Fibroblast of the aortic adventitia (primary cell): ENCODE results near the gene SMOC1. TPM values are rescaled to one million over a fixed set of nuclear protein-coding genes. Genes with fewer than 3 reads are reported as not detected.

Experiments used
- DNase-seq: peaks from one replicate; pipeline ENCODE4 v3.0.0-alpha.2; 2010; ENCODE audit warnings: low read depth
- H3K4me3 ChIP-seq: 2 replicates; pipeline ENCODE4 v1.5.1; 2011; ENCODE audit warnings: low read depth, mild to moderate bottlenecking, control low read depth, low read length, moderate library complexity
- total RNA-seq: library from RNA; depleted of rRNA; stranded (reverse); fragments of >200 nt; gene quantifications from 2 replicates; pipeline ENCODE4 v1.2.3, GENCODE V29; 2012; ENCODE audit warnings: low replicate concordance
- TF ChIP-seq, protein P1 (sequence below): IDR thresholded peaks from 2 replicates; pipeline ENCODE4 v1.5.1; 2011; ENCODE audit warnings: mild to moderate bottlenecking, low read length, control low read depth, inconsistent platforms; ENCODE audit not compliant: insufficient read depth

The SMOC1 gene
- total RNA-seq, 1 donor, result 1.1 TPM

DNA sequence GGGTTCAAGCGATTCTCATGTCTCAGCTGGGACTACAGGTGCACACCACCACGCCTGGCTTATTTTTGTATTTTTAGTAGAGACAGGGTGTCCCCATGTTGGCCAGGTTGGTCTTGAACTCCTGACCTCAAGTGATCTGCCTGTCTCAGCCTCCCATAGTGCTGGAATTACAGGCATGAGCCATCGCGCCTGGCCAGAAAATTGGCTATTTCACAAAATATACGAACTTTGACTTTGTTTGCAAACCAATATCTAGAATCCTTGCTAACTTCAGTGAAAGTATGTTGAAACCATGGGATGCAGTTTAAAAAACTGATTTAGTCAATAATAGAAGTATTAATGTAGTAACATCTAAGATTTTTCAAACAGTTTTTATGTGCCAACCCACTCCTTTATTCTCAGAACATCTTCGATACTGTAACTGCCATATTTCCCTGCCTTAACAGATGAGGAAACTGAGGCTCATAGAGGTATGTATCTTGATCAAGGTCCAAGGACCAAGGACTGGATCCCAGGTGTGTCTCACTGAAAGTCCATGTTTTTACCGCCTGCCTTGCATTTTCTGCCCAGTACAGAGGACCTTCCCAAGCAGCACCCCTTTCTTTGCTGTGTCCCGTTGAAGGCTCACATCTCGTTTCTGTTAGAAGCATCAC lies 54.5 kb downstream of the SMOC1 start:
- H3K4me3 ChIP-seq, result no peak overlapping the region
- DNase-seq, result no peak
- TF ChIP-seq, protein P1, sequence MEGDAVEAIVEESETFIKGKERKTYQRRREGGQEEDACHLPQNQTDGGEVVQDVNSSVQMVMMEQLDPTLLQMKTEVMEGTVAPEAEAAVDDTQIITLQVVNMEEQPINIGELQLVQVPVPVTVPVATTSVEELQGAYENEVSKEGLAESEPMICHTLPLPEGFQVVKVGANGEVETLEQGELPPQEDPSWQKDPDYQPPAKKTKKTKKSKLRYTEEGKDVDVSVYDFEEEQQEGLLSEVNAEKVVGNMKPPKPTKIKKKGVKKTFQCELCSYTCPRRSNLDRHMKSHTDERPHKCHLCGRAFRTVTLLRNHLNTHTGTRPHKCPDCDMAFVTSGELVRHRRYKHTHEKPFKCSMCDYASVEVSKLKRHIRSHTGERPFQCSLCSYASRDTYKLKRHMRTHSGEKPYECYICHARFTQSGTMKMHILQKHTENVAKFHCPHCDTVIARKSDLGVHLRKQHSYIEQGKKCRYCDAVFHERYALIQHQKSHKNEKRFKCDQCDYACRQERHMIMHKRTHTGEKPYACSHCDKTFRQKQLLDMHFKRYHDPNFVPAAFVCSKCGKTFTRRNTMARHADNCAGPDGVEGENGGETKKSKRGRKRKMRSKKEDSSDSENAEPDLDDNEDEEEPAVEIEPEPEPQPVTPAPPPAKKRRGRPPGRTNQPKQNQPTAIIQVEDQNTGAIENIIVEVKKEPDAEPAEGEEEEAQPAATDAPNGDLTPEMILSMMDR, result no peak

DNA sequence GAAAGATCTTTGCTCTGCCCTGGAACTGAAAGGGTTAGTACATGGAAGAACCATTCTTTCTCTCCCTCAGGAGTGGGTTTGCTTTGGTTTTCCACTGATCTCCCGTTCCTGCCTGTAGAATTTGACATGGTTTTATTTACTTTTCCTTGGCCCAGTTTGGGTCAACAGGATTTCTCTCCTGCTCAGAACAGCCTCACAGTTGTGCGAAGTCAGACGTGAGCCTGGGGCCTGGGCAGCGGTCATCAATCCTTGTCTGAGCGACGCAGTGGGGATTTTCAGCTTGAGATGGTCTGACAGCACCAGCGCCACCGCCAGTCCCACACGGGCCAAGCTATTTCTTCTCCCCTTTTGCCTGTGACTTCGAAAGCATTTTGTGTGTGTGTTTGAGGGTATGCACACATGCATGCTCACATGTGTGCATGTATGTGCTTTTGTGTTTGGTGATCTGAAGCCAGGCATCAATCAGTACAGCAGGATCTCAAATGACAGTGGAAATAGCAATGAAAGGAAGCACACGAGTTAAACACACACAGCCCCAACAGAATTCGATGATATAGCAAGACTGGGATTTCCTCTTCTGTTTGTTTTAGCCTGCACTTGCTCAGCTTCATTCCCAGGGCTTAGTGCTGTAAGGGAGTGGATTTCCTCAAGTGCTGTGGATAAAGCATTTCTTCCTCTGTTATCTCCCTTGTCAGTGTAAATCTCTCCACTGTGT lies 58.3 kb downstream of the SMOC1 start:
- no peak for DNase-seq
- H3K4me3 ChIP-seq, result no peak overlapping the region
- TF ChIP-seq, protein P1, result no peak

DNA sequence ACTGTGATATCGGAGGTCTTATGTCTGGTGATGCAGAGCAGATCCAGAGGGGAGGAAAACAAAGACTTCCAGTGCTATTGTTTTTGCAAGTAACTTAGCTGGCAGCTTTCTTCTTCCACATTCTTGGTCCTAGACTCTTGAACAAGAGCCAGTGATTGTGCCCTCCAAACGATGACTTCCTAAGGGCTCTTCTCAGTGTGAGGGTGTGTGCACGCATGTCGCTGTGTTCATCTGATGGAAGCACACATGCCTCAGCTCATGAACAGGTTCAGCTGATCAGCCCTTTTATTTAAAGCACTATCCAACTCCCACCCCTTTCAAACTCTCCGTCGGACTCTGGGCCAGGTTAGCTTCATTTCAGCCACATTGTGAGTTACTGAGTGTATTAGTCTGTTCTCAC lies 59.5 kb downstream of the SMOC1 start:
- TF ChIP-seq, protein P1, result no peak
- DNase-seq, result no peak
- H3K4me3 ChIP-seq, result no peak overlapping the region

DNA sequence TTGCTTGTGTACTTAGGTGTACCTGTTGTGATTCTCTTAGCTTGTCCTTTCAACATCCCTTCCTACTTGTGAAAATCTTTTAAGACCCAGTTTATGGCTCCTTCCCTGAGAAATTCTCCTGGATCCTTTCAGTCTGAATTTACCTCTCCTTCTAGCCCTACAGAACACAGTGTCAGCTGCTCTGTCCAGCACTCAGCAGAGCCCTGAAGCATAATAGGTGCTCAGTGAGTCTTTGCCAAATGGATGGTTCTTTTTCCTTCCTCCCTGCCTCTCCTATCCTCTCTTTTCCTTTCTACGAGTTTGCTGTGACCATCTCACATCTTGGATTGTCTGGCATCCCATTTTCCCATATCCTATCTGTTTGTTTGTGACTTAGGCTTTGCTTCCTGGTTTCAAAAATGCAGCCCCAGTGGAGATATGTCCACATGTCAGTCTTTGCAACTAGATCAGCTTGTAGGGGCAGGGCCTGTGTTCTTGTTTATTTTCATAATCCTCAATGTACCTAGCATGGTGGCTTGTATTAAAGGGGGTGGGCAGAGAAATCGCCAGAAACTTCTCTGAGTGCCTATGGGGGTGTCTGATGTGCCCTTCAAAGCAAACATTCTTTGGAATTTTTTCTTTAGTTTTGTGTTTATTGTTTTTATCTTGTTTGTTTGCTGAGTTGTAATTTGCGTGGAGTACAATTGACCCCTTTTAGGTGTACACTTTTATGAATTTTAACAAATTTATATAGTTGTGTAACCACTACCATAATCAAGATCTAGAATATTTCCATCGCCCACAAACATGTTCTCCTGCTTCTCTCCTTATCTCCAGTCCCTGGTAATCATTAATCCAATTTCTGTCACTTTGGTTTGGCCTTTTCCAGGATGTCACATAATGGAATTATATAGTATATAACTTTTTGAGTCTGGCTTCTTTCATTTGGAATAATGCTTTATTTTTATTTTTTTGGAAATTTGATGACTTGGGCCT lies 62.8 kb downstream of the SMOC1 start:
- DNase-seq, result no peak
- no peak overlapping the region for H3K4me3 ChIP-seq
- TF ChIP-seq, protein P1, result no peak

DNA sequence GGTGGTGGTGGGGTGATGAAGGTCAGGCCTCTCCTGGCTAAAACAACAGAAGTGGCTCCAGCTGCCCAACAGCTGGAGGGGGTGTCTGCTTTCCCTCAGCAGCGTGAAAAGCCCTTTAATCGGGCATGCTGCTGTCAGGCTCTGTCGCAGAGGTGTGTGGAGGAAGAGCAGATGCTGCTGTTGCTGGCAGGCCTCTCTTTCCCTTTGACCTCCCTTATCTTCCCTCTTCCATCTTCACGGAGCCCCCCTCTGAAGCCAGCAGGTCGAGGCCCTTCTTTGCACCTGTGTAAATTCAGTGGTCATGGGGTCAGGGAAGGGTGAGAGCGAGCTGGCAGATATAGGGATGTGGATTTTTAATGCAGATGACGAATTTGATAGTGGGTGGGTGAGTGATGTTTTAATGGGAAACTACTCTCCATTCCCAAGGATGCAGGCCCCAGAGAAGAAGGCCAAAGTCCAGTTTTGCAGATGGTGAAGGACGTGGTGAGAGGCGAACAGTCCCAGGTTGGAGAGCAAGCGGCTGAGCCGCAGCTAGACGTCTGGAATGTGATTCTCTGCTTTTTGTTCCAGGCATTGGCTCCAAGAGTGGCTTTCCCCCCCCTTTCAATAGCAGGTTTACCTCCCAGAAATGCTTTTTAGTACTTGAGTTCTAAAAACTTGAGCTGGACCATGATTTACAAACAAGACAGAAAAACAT lies 64.0 kb downstream of the SMOC1 start:
- no peak for DNase-seq
- no peak overlapping the region for H3K4me3 ChIP-seq
- TF ChIP-seq, protein P1, result no peak

DNA sequence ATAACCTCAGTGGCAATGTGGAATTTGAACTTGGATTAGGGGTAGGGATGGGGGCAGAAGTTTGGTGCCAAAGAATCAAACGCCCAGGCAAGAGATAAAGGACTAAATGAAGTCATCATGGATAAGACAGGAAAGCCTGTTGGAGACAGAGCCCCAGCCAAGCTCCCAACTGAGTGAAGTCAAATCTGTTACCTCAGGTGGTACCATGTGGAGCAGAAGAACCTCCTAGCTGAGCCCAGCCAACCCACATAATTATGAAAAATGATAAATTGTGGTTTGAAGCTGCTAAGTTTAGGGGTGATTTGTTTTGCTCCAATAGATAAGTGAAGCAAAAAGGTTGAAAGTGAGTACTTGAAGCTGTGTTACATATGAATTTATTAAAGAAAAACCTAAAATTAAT lies 66.1 kb downstream of the SMOC1 start:
- no peak for DNase-seq
- TF ChIP-seq, protein P1, result no peak
- H3K4me3 ChIP-seq, result no peak overlapping the region
